Cardiac fibroblast (primary cell): ENCODE data around the gene UBE2E2.
A peak's percentile ranks its signal among the peaks of the same experiment; 100 is the strongest.

Experiments
- DNase-seq, 2 donors: peaks; one replicate each; pipeline versions ENCODE4 v3.0.0 to v3.0.0-alpha.2; 2010; ENCODE audit warnings: low read depth in 2 of 2
- H3K4me3 ChIP-seq, 2 donors: replicated peaks in 1 of 2; 1 replicate in 1 of 2; 2 replicates in 1 of 2; pipeline ENCODE4 v1.5.1; 2011; ENCODE audit warnings: low read depth in 2 of 2, low read length in 2 of 2, mild to moderate bottlenecking in 2 of 2, moderate library complexity in 1 of 2
- CTCF ChIP-seq: IDR thresholded peaks from one replicate; pipeline ENCODE4 v1.5.1; 2011; ENCODE audit warnings: low read depth, mild to moderate bottlenecking, low read length, inconsistent platforms

Gene UBE2E2

GRCh38 chr3:23162934-23163333, 40.2 kb upstream of the UBE2E2 start:
- DNase-seq, result no peak
- no peak overlapping the region for H3K4me3 ChIP-seq
- TF ChIP-seq CTCF, result no peak

- TF ChIP-seq CTCF, result no peak
- no peak for DNase-seq
- no peak overlapping the region for H3K4me3 ChIP-seq
Observed at GRCh38 chr3:23164746-23165145, 38.4 kb upstream of the UBE2E2 start.

GRCh38 chr3:23165571-23165970, 37.6 kb upstream of the UBE2E2 start:
- H3K4me3 ChIP-seq, result no peak overlapping the region
- DNase-seq, result no peak
- no peak for TF ChIP-seq CTCF

- TF ChIP-seq CTCF, result no peak
- DNase-seq, result no peak
- no peak overlapping the region for H3K4me3 ChIP-seq
Observed at GRCh38 chr3:23166276-23166675, 36.9 kb upstream of the UBE2E2 start.

GRCh38 chr3:23166845-23167244, 36.3 kb upstream of the UBE2E2 start:
- no peak for DNase-seq
- no peak for TF ChIP-seq CTCF
- no peak overlapping the region for H3K4me3 ChIP-seq

GRCh38 chr3:23169551-23169950, 33.6 kb upstream of the UBE2E2 start:
- no peak overlapping the region for H3K4me3 ChIP-seq
- no peak for DNase-seq
- TF ChIP-seq CTCF, result no peak

GRCh38 chr3:23170291-23170690, 32.8 kb upstream of the UBE2E2 start:
- TF ChIP-seq CTCF, result no peak
- peak in 1 of 2 donors; percentile 80 for DNase-seq
- no peak overlapping the region for H3K4me3 ChIP-seq
